Anterior cingulate cortex (tissue), 58 donors: ENCODE results near the gene COL6A2.
A peak's percentile ranks its signal among the peaks of the same experiment; 100 is the strongest.

Source experiments
- DNase-seq, 58 donors: peaks; one replicate each; lab custom pipeline; 2025; lab: John Stamatoyannopoulos, UW

The COL6A2 gene

GRCh38 chr21:46121286-46122221 is 23.6 kb downstream of the COL6A2 start:
- DNase-seq: no peak

DNA sequence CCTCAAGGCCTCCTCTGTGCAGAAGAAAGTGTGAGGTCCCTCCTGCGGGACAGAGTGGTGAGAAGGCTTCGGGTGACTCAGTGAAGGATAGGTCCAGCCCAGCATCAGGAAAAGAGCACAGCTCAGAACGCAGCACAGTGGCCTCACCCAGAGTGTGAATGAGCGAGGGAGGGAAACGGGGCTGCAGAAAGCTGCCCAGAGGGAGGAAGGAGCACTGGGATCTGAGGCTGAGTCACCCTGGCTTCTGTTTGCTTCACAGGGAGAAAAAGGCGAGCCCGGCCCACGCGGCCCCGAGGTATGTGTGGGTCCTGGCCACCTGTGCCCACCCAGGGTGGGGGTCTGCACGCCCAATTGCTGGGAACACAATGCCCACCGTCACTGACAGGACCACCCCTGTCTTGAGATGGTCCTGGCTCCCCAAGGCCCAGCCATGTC is 24.3 kb downstream of the COL6A2 start:
- DNase-seq: peak in 2 of 58 donors; percentile 13 to 38

DNA sequence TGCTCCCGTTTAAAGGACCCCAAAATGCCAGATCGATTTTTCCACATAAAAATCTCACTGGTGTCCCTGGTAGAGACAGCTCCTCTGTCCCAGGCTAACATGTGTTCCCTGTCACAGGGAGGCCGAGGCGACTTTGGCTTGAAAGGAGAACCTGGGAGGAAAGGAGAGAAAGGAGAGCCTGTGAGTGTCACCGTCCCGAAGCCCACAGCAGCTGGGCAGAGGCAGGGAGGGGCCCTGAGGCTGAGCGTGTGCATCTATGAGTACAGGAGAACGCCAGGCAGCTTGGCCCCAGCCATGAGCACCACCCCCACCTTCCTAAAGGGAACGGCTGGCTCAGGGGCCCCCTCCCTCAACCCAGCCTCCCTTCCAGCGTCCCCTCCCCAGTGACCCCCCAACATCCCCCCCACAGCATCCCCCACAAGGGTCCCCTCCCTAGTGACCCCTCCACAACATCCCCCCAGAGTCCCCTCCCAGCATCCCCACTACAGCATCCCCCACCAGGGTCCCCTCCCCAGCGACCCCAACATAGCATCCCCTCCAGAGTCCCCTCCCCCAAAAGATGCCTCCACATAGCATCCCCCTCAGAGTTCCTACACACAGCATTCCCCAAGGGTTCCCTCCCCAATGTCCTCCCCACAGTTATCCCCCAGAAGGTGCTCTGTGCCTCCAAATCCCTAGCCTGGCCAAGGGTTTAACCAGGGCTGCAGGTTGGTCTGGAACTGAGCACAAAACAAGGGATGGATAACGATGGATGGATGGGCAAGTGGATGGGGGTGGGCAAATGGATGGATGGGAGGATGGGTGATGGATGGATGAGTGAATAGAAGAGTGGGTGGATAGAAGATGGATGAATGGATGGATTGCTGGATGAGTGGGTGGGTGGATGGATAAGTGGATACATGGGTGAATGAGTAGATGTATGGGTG is 25.1 kb downstream of the COL6A2 start:
- DNase-seq: no peak

DNA sequence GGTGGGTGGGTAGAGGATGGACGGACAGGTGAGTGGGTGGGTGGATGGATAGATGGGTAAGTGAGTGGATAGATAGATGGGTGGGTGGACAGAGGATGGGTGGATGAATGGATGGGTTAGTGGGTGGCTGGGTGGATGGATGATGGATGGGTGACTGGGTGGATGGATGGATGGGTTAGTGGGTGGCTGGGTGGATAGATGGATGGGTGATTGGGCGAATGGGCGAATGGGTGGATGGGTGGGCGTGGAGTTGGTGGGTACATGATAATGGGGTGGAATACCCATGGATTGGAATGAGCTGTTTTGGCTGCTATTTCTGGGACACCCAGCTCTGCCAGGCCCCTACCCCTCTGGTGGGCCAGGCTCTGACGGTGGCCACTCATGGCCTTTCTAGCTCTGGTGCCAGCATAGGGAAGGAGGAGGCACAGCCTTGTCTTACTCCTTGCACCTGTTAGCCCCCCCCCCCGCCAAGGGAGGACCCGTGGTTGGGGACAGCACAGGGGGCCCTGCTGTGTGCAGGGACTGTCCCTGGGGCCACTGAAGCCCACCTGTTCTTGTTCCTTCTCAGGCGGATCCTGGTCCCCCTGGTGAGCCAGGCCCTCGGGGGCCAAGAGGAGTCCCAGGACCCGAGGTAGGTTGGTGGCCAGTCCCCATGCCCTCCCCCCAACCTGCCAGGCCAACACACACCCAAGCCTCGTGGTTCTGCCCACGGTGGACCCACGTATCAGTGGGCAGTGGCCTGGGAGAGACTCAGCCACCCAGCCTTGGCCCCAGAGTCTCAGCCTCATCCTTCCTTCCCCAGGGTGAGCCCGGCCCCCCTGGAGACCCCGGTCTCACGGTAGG is 26.4 kb downstream of the COL6A2 start:
- no peak for DNase-seq

- no peak for DNase-seq
Measured at GRCh38 chr21:46124926-46125845, 27.3 kb downstream of the COL6A2 start.

GRCh38 chr21:46125846-46126301 is 28.0 kb downstream of the COL6A2 start:
- DNase-seq: no peak

DNA sequence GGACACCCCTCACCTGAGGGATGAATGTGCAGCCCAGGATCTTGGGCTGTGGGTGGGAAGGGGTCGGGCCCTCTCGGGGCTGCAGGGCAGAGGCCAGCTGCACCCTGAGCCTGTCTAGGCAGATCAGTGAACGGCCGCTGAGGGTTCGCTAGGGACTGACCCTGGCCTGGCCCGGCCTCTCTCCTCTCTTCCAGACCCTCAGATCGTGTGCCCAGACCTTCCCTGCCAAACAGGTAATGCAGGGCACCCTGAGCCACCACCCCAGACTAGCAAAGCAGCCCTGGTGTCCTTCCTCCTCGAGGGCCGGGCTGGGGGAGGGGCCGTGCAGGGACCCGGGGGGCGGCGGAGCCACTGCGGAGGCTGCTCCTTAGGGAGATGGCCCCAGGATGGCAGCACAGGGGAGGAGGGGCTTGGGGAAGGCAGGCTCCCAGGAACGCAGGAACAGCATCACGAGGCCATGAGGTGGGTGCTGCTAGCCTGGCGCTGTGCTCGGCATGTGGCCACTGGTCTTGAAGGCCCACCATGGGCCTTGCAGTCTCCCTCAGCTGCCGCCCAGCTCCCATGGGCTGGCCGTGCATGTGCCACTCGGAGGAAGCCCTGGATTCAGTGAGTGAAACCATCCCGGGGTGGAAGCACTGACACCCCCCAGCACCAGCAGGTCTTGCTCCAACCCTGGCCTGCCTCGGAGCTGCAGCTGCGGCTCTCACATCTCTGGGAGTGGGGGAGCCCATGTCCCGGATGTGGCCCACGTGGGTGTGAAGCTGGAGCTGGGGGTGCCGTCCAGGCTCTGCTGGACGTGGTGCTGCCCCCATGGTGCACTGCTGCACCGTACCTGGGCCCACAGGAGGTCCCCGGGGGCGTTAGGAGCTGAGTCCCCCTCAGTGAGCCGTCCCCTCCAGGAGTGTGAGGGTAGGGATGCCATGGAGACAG is 28.7 kb downstream of the COL6A2 start:
- no peak for DNase-seq

DNA sequence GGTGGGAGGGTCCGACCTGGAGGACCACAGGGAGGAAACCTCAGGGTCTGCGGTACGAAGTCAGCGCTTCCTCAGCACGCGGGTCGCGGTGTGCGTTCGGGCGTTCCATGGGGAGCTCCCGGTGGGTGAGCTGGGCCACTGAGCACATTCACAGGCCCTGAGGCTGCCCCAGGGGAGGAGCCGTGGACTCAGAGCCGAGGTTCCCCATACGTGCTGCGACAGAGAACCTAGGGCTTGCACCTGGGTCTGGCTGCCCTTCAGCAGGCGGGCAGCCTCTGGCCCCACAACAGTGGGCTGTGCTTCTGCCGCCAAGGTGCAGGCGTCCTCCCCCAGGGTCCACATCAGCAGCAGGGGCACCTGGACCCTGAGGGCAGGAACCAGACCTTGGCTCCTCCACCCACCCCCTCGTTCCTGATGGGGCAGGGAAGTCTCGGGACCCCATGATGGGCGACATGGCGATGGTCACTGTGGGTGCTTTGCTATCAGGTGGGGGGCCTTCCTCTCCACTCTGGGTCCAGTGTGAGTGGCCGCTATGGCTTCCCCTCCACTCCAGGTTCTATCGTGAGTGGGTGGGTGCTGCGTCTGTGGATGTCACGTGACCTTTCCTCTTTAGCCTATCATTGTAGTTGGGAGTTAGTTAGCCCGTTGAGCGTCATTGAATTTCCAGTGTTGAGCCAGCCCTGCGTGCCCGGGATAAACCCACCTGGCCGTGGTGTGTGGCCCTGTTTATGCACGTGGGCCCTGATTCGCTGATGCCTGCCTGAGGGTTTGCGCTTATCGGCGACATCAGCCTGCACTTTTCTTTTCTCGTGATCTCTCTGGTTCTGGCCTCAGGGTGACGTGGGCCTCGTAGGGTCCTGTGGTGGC is 29.6 kb downstream of the COL6A2 start:
- DNase-seq: no peak

DNA sequence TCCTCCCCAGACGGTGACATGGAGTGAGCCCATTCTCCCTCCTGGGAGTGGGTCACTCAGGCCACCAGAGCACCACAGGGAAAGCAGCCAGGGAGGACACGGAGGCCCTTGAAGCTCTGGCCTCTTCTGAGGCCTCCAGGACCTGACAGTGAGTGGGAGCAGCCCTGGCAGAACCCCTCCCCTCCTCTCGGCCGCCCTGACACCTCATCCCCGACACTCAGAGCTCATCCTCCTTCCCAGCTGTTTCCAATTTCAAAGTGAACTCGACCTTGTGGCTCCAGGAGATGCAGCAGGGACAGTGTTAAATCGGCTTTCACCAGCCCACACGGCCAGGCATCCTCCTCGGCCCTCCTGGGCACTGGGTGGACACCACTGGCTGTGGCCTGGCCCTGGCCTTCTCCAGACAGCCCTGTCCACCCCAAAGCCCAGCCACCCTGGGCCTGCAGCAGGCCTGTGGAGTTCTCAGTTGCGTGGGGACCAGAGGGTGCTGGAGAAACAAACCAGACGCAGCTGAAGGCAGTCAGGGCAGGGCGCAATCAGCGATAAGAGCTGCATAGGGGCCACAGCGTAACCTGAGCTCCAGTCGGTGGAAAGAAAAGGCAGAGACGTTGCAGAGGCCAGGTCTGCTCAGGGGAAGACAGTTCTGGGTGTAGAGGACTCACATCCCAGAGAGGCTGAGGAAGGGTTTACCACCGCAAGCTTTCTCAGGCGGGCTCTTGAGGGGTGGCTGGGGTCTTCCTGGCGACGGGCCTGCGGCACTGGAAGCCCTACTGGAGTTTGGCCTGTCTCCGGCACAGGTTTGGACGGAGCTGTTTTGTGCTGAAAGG is 30.4 kb downstream of the COL6A2 start:
- DNase-seq: no peak

GRCh38 chr21:46128933-46129571 is 31.1 kb downstream of the COL6A2 start:
- DNase-seq: no peak

DNA sequence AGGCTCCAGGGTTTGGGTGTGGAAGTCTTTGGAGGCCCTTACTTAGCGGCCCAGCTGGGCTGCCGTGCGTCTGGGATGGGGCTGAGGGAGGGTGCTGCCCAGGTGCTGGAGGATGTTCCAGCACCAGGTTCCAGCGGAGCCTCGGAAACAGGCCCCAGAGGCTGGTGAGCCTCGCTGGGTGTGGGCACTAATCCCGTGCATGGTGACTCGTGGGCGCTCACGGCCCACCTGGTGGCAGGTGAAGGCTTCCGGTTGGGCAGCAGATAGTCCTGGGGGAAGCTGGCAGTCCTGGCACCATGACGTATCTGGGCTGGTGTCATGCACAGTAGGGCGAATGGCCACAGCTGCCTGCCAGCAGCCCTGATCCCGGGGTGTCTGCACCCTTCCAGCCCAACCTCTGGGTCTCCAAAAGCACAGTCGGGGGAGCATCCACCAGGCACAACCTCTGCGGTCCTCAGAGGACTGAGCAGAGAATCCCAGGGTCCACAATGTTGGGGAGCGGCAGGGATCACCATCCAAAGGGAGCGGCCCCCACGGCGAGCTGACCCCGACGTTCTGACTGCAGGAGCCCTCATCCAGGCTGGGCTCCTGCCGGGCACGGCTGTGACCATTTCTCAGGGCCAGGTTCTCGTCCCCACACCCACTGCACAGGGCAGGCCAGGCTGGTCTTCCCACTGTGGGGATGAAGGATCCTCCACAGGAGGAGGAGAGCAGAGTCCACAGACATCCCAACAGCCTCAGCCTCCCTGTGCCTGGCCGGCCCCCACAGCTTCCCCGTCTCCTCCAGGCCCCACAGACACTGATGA is 32.1 kb downstream of the COL6A2 start:
- DNase-seq: no peak

- DNase-seq: no peak
Measured at GRCh38 chr21:46130831-46131587, 33.1 kb downstream of the COL6A2 start.

DNA sequence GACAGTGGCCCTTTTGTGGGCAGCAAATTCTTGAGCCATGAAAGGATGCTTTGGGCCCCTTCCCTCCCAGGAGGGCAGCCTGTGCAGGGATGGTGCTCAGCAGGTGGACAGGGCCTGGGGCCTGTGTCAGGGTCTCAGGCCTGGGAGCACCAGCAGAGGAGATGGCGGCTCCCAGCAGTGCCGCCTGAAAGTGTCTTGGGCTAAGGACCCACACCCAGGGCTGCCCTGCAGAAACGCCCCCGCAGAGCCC is 33.6 kb downstream of the COL6A2 start:
- DNase-seq: no peak
